Heart left ventricle (tissue), 16 donors: ENCODE measurements around the gene SWT1. TPM values are rescaled to one million over a fixed set of nuclear protein-coding genes. Genes with fewer than 3 reads are reported as not detected.
"Not testable (repeated sequence)": the region's sequence is repeated elsewhere in the genome, so short reads cannot be mapped to it uniquely, and the experiment has no call there.

Experiments
- ATAC-seq, 4 donors: fragments of 200-7000 bp; cut with Tn5 transposase; one replicate each; pipeline ENCODE4 v1.9.1; 2020 to 2022; ENCODE audit warnings: moderate library complexity in 4 of 4, mild to moderate bottlenecking in 3 of 4, moderate number of reproducible peaks in 1 of 4
- DNase-seq, 5 donors: peaks; one replicate each; pipeline ENCODE4 v3.0.0-alpha.2; 2020
- H3K27ac ChIP-seq, 12 donors: fragments of 200-600 bp; sonication (generic) in 4 of 12; one replicate each; pipeline versions ENCODE4 v1.5.0 to v1.8.0; 2016 to 2022; ENCODE audit warnings: mild to moderate bottlenecking in 2 of 12
- H3K27me3 ChIP-seq, 9 donors: fragments of 200-600 bp; sonication (generic) in 2 of 9; one replicate each; pipeline versions ENCODE4 v1.5.1 to v1.8.0; 2016 to 2022; ENCODE audit warnings: mild to moderate bottlenecking in 3 of 9
- H3K36me3 ChIP-seq, 9 donors: fragments of 200-600 bp; sonication (generic) in 2 of 9; one replicate each; pipeline versions ENCODE4 v1.5.0 to v1.8.0; 2018 to 2022; ENCODE audit warnings: mild to moderate bottlenecking in 2 of 9
- H3K4me1 ChIP-seq, 12 donors: fragments of 200-600 bp; sonication (generic) in 4 of 12; one replicate each; pipeline versions ENCODE4 v1.5.0 to v1.8.0; 2016 to 2022; ENCODE audit warnings: mild to moderate bottlenecking in 3 of 12
- H3K4me3 ChIP-seq, 12 donors: fragments of 200-600 bp; sonication (generic) in 4 of 12; one replicate each; pipeline versions ENCODE4 v1.5.0 to v1.8.0; 2017 to 2022; ENCODE audit warnings: mild to moderate bottlenecking in 9 of 12, moderate library complexity in 4 of 12
- H3K9me3 ChIP-seq, 12 donors: fragments of 200-600 bp; sonication (generic) in 4 of 12; one replicate each; pipeline versions ENCODE4 v1.5.0 to v1.8.0; 2016 to 2022; ENCODE audit warnings: mild to moderate bottlenecking in 1 of 12
- POLR2A ChIP-seq, 2 donors: fragments of 450-650 bp; IDR thresholded peaks; one replicate each; pipeline ENCODE4 v1.6.1; 2017; ENCODE audit warnings: antibody characterized with exemption in 2 of 2, mild to moderate bottlenecking in 2 of 2, moderate library complexity in 2 of 2
- WGBS, 4 donors: extraction: QIAGEN DNeasy Blood & Tissue Kit in 2 of 4; methylation state at CpG; one replicate each; pipeline versions ENCODE4 v1.1.5 to v1.1.7; 2013 to 2018; 5-methylcytosine and 5-hydroxymethylcytosine counted together
- intact Hi-C, 10 donors: fragments of 100-400 bp; cut with DNase I; formaldehyde crosslinking; loops; one replicate each; pipeline versions ENCODE4 v1.11.1 to v1.14.2; 2022
- polyA plus RNA-seq, 2 donors: library from polyadenylated mRNA; stranded (reverse); fragments of 200-250 nt; gene quantifications; one replicate each; pipeline ENCODE4 v1.2.3, GENCODE V29; 2013
- total RNA-seq, 9 donors: library from RNA; depleted of rRNA in 2 of 9; stranded (reverse); fragments of >200 nt in 2 of 9; fragmentation: NEBNext Ultra II Directional in 3 of 9; extraction: Animal tissue kit (Norgen Biotek cat#: 25700) in 3 of 9; gene quantifications; one replicate each; pipeline versions ENCODE4 v1.1.0 to v1.2.4, GENCODE V29; 2016 to 2023
- TF ChIP-seq, protein P1 (sequence below), 12 donors: fragments of 200-600 bp; sonication (generic) in 4 of 12; IDR thresholded peaks; one replicate each; pipeline versions ENCODE4 v1.5.0 to v1.8.0; 2018 to 2022; ENCODE audit warnings: antibody characterized with exemption in 12 of 12, mild to moderate bottlenecking in 5 of 12
- donor health status: ischemic (EF 13 %, LVEDD 7.1; RV severe dilation, severe dysfunction).
- donor health status: healthy with polysubstance abuse.
- donor health status: DM: no; HTN: yes; CAD: no.
- donor health status: DM: no; HTN: no; CAD: no.
- donor health status: ischemic (EF 25% LVEDD 6.9; RV normal size, moderate dysfunction).
- donor health status: ischemic (EF 25% LVEDD 5.7; RV mildly dilated, moderate dysfunction).
- donor health status: healthy.
- donor health status: DM: yes; HTN: yes; CAD: no.
- donor health status: ischemic (EF 35%, LVEDD 5.7; RV mildly dilated, moderate dysfunction).
- donor health status: nonischemic (EF 11% LVEDD 7.7; RV severe dilation, severe dysfunction).
- donor health status: DM: yes; HTN: yes; CAD: no.
- donor health status: PGD.
- donor health status: ischemic (EF 29% LVEDD 5.4; RV normal size, mild dysfunction).
- donor health status: nonischemic (EF 23%, LVEDD 6.1; RV moderate dilation, normal function).

Gene SWT1
- total and polyA plus RNA-seq, 11 donors, result 1.7 to 8.5 (median 5.3) TPM

DNA sequence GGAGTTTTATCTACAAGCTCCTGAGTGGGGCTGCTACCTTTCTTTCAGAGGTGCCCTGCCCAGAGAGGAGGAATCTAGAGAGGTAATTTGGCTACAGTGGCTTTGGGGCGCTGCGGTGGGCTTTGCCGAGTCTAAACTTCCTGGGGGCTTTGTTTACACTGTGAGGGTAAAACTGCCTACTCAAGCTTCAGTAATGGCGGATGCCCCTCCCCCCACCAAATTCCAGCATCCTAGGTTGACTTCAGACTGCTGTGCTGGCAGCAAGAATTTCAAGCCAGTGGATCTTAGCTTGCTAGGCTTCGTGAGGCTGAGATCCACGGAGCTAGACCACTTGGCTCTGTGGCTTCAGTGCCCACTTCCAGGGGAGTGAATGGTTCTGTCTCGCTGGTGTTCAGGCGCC is 43.9 kb downstream of the SWT1 start:
- Histone ChIP-seq H3K9me3 (peaks cover 0 to 17% (median 2%) of the 10 kb centered on the region in 12 donors), H3K4me3 (no peak overlapping the region), H3K27me3 (no peaks in the 10 kb centered on the region), H3K36me3 (peaks cover 0 to 42% (median 6%) of the 10 kb centered on the region in 9 donors), H3K4me1 (no peaks in the 10 kb centered on the region), H3K27ac (no peak overlapping the region)
- intact Hi-C loops, result no loop called here
- WGBS, 4 donors, result 95 to 99% (median 97%) methylated on average over 8 of the region's 8 CpGs
- no peak for DNase-seq
- no peak for ATAC-seq
- no peak for TF ChIP-seq POLR2A (IDR thresholded peaks at IDR 0.05)
- TF ChIP-seq, protein P1, sequence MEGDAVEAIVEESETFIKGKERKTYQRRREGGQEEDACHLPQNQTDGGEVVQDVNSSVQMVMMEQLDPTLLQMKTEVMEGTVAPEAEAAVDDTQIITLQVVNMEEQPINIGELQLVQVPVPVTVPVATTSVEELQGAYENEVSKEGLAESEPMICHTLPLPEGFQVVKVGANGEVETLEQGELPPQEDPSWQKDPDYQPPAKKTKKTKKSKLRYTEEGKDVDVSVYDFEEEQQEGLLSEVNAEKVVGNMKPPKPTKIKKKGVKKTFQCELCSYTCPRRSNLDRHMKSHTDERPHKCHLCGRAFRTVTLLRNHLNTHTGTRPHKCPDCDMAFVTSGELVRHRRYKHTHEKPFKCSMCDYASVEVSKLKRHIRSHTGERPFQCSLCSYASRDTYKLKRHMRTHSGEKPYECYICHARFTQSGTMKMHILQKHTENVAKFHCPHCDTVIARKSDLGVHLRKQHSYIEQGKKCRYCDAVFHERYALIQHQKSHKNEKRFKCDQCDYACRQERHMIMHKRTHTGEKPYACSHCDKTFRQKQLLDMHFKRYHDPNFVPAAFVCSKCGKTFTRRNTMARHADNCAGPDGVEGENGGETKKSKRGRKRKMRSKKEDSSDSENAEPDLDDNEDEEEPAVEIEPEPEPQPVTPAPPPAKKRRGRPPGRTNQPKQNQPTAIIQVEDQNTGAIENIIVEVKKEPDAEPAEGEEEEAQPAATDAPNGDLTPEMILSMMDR (IDR thresholded peaks at IDR 0.05), result no peak

DNA sequence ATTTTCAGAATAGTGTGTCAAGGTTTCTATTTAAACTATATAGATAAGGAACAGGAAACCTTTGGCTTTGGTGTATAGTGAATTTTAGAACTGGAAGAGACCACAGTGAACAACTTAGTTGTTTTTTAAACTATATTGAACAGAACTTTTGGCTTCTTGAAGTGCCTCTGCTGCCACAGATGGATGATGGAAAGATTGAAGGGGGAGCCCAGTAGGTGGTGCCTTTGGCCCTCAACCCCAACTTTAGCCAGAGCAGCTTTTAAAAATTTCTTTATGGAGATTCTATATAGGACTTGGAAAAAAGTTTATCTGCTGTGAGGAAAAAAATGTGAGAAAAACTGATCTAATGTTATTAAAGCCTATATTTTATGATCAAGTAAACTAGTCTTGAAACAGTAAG is 50.2 kb downstream of the SWT1 start:
- DNase-seq (no peak), ATAC-seq (no peak)
- intact Hi-C loops, result no loop called here
- Histone ChIP-seq H3K9me3 (peaks cover 0 to 18% (median 0%) of the 10 kb centered on the region in 12 donors), H3K4me1 (no peaks in the 10 kb centered on the region), H3K27ac (no peak overlapping the region), H3K27me3 (no peaks in the 10 kb centered on the region), H3K4me3 (no peak overlapping the region), H3K36me3 (peaks cover 0 to 56% (median 5%) of the 10 kb centered on the region in 9 donors)
- no peak for TF ChIP-seq POLR2A (IDR thresholded peaks at IDR 0.05)
- TF ChIP-seq, protein P1 (IDR thresholded peaks at IDR 0.05), result no peak

DNA sequence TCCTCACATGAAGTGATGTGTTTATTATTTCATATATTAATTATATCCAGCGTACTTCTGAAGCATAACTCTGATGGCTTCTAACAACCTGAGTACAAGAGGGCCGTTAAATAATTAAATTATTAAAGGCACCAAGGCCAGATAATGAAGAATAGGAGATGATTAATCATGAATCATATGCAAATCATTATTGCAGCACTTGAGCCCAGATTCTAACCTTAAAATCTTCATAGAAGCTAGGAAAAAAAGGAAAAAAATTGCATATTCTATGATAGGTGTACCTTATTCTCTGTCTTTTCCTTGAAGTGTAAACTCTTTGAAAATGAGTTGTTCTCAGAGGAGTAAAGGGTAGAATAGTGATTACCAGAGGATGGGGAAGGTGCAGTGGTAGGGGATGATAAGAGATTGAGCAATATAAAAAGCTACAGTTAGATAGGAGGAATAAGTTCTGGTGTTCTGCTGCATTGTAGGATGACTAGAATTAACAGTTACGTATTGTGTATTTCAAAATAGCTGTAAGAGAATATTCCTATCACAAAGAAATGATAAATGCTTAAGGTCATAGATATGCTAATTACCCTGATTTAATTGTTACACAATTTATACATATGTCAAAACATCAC is 51.1 kb downstream of the SWT1 start:
- peaks cover 0 to 18% (median 0%) of the 10 kb centered on the region in 12 donors for H3K9me3 ChIP-seq
- TF ChIP-seq, protein P1 (IDR thresholded peaks at IDR 0.05), result no peak
- no peak overlapping the region for H3K4me3 ChIP-seq
- H3K27ac ChIP-seq, result no peak overlapping the region
- peaks cover 0 to 47% (median 5%) of the 10 kb centered on the region in 9 donors for H3K36me3 ChIP-seq
- H3K4me1 ChIP-seq, result no peaks in the 10 kb centered on the region
- intact Hi-C loops, result no loop called here
- DNase-seq (no peak), ATAC-seq (no peak)
- H3K27me3 ChIP-seq, result no peaks in the 10 kb centered on the region
- 93 to 96% (median 95%) methylated on average over 3 of the region's 3 CpGs for WGBS, 4 donors

DNA sequence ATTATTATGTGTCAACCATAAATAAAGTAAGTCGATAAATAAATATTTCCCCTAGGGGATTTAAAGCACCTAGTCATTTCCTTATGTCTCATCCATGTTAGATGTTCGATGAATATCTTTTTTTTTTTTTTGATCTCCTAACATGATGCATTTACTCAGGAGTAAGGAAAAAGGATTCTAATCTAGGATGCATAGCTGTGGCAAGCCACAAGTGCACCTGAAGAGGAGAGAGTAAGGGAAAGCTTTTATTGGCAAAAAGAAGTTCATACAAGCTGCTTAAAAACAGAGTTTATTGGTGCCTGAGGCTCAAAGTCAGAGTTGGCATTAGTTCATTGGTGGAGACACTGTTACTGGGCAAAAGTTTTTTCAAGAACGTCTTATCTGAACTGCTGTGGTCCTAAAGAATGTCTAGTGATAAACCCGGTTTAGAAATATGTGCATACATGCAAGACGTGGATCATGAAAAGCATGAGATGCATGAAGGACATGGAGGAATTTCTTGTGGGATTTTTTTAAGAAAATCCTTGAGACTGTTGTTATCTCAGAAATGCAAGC is 51.7 kb downstream of the SWT1 start:
- peaks cover 0 to 45% (median 5%) of the 10 kb centered on the region in 9 donors for H3K36me3 ChIP-seq
- H3K4me3 ChIP-seq, result no peak overlapping the region
- intact Hi-C loops, result no loop called here
- TF ChIP-seq, protein P1 (IDR thresholded peaks at IDR 0.05), result no peak
- TF ChIP-seq POLR2A (IDR thresholded peaks at IDR 0.05), result no peak
- no peaks in the 10 kb centered on the region for H3K27me3 ChIP-seq
- DNase-seq (no peak), ATAC-seq (no peak)
- peaks cover 0 to 18% (median 0%) of the 10 kb centered on the region in 12 donors for H3K9me3 ChIP-seq
- no peak overlapping the region for H3K27ac ChIP-seq
- 64 to 68% (median 67%) methylated on average over 5 of the region's 5 CpGs for WGBS, 4 donors
- H3K4me1 ChIP-seq, result no peaks in the 10 kb centered on the region

DNA sequence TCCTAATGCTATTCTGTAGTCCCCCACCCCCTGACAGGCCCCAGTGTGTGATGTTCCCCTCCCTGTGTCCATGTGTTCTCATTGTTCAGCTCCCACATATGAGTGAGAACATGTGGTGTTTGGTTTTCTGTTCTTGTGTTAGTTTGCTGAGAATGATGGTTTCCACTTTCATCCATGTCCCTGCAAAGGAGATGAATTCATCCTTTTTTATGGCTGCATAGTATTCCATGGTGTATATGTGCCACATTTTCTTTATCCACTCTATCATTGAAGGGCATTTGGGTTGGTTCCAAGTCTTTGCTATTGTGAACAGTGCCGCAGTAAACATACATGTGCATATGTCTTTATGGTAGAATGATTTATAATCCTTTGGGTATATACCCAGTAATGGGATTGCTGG is 52.4 kb downstream of the SWT1 start:
- H3K4me3 ChIP-seq, H3K4me1 ChIP-seq, intact Hi-C loops, H3K27ac ChIP-seq, H3K27me3 ChIP-seq, ATAC-seq, DNase-seq: not testable (repeated sequence)
- peaks cover 0 to 42% (median 5%) of the 10 kb centered on the region in 9 donors for H3K36me3 ChIP-seq
- WGBS, 4 donors, result 97 to 100% (median 99%) methylated on average over 1 of the region's 1 CpG
- H3K9me3 ChIP-seq, result peaks cover 0 to 18% (median 0%) of the 10 kb centered on the region in 12 donors
